PC-9 (cell line): Measurements from ENCODE around the gene FBXO45.
A peak's percentile ranks its signal among the peaks of the same experiment; 100 is the strongest.

Experiments used
- EZH2 ChIP-seq: fragments of 200-600 bp; sonication (generic); IDR thresholded peaks from 2 replicates; pipeline ENCODE4 v1.8.0; 2017; ENCODE audit warnings: antibody characterized with exemption, low read depth
- TF ChIP-seq, protein P1 (sequence below): fragments of 200-600 bp; sonication (generic); conservative IDR thresholded peaks from 2 replicates; pipeline ENCODE4 v1.6.1; 2017; ENCODE audit warnings: mixed run types, antibody characterized with exemption, mild to moderate bottlenecking, moderate library complexity

DNA sequence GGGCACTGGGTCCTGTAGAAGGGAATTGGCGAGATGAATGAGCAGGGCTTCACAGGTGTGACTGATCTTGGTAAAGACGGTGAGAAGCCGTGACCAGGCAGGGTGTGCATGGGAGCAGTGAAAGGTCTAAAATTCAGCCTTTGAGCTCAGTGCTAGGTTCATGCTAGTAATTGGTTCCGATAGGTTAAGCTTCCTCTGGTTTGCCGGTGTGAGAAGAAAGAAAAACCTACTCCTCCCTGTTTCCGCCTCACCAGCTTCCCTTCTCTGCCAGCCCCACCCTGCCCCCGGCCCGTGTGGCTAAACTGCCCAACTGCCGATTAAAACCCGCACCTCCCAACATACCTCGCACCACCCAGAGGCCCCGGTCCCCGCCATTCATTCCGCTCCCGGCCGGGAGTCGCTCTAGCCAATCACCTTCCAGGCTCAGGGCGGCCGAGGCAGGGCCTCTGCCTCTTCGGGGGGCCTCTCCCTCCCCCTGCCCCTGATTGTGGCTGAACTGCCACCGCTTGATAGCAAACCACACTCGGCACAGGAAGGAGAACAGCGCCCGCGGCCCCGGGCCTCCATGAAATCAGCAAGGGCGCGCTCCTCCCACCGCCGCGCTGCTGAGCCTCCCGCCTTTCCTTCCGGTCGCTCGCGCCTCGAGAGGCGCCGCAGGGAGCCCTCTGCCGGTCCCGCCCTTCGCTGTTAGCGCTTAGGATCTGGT lies 63.7 kb downstream of the FBXO45 start:
- TF ChIP-seq, protein P1, sequence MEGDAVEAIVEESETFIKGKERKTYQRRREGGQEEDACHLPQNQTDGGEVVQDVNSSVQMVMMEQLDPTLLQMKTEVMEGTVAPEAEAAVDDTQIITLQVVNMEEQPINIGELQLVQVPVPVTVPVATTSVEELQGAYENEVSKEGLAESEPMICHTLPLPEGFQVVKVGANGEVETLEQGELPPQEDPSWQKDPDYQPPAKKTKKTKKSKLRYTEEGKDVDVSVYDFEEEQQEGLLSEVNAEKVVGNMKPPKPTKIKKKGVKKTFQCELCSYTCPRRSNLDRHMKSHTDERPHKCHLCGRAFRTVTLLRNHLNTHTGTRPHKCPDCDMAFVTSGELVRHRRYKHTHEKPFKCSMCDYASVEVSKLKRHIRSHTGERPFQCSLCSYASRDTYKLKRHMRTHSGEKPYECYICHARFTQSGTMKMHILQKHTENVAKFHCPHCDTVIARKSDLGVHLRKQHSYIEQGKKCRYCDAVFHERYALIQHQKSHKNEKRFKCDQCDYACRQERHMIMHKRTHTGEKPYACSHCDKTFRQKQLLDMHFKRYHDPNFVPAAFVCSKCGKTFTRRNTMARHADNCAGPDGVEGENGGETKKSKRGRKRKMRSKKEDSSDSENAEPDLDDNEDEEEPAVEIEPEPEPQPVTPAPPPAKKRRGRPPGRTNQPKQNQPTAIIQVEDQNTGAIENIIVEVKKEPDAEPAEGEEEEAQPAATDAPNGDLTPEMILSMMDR, result peak; percentile 47
- TF ChIP-seq EZH2, result no peak
